ENCODE measurements around the gene NAE1.

GRCh38 chr16:66863707-66864106 is 32.9 kb upstream of the NAE1 start:
- TF ChIP-seq GATA2 (IDR thresholded peaks at IDR 0.05; ENCODE audit: low read depth, low read length) (no peak), GATA3 (IDR thresholded peaks at IDR 0.05; ENCODE audit: low read depth, low read length) (no peak)
